ENCODE results near the gene CNST.

Gene CNST

DNA sequence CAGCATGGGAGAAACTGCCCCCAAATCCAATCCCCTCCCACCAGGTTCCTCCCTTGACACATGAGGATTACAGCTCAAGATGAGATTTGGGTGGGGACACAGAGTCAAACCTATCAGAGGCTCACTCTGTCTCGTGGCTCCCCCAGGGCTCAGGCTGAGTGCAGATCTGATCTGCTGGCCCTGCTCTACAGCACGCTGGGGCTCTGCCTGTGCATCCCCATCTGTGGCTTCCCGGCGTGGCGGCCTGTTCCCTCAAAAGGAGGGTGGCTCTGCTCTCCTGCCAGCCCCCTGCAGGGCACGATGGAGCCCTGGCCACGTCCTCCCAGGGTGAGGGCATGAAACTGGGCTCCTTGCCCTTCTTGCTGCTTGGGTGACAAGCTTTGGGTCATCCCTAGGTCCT is 39.3 kb upstream of the CNST start:
- no peak for DNase-seq (ENCODE audit: low spot score)
- peak overlapping the region; percentile 4; the same call in 1 of the 2 replicates for H3K27ac ChIP-seq
- ChIA-PET CTCF (no interaction called here), POLR2A (ENCODE audit: low non-redundant PET) (no interaction called here)
- TF ChIP-seq CTCF (conservative IDR thresholded peaks at IDR 0.05; ENCODE audit: low read depth), result no peak

- H3K27ac ChIP-seq, result peak overlapping the region; percentile 4; the same call in 1 of the 2 replicates
- POLR2A ChIA-PET (ENCODE audit: low non-redundant PET), result no interaction called here
- no peak for TF ChIP-seq CTCF (conservative IDR thresholded peaks at IDR 0.05; ENCODE audit: low read depth)
- DNase-seq (ENCODE audit: low spot score), result no peak
- CTCF ChIA-PET, result no interaction called here
Observed at GRCh38 chr1:246527402-246528088, 38.7 kb upstream of the CNST start.

DNA sequence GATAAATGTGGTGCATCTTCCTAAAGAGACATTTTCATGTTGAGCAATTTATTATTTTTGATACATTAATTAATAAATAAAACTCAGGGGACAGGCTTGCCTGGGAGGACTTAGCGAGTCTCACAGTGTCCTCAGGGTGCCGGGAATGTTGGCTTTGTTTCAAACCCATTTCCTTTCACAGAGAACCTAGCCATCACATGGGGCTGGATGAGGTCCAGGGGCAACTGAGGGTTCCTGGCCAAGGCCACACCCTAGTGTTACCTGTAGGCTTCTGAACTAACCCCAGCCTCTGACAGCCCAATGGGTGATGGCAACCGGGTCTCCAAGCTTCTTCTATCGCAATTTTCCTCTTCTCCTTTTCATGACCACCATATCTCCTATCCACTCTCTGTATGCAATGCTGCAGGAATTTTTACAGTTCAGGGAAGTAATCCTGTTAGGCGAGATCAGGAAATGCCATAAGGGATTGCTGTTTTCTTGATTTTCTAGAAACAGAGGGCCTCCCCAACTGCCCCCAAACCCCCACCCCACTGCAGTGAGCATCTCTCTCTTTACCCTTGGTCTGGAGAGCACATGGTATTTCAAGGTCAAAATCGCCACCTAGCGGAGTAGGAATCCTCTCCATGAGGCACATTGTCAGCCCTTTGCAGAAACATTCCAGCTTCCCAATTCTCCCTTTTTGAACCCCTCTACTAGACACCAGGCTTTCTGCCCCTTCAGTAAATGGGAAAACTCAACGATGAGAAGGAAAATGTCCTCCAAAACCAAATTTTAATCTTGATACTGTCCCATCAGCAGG is 37.1 kb upstream of the CNST start:
- ChIA-PET CTCF (interaction anchor here (0.6 kb wide), 1 partner anchor 12 kb away, joined by 3 read pairs; no protein-coding TSS in a partner anchor), POLR2A (ENCODE audit: low non-redundant PET) (interaction anchor here (0.6 kb wide), 1 partner anchor 157 kb away, joined by 5 read pairs; no protein-coding TSS in a partner anchor)
- no peak overlapping the region for H3K27ac ChIP-seq
- TF ChIP-seq CTCF (conservative IDR thresholded peaks at IDR 0.05; ENCODE audit: low read depth), result no peak
- no peak for DNase-seq (ENCODE audit: low spot score)

GRCh38 chr1:246530482-246530881 is 35.8 kb upstream of the CNST start:
- no peak for DNase-seq (ENCODE audit: low spot score)
- CTCF ChIA-PET, result no interaction called here
- TF ChIP-seq CTCF (conservative IDR thresholded peaks at IDR 0.05; ENCODE audit: low read depth), result no peak
- POLR2A ChIA-PET (ENCODE audit: low non-redundant PET), result no interaction called here
- H3K27ac ChIP-seq, result no peak overlapping the region

DNA sequence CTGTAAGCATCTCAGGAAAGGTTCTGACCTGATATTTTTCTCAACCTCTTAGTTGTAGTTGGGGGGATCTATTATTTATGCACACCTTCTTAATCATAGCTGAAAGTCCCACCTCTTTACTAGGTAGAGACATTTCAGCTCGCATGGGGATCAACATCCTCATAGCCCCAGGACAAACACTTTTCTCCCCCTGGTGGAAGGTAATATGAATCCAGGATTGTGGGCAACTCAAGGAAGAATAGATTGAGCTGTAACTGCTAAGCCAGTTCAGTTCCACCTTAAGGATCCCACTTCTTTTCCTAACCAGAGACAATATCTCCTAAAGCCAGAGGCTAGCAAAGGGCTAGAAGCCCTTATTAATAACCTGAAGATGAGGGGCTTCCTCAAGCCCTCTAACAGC is 33.7 kb upstream of the CNST start:
- ChIA-PET POLR2A (ENCODE audit: low non-redundant PET) (no interaction called here), CTCF (interaction anchor here (0.7 kb wide), 1 partner anchor 25 kb away, joined by 4 read pairs; the partner anchor contains the start of gene SMYD3)
- H3K27ac ChIP-seq, result no peak overlapping the region
- no peak for TF ChIP-seq CTCF (conservative IDR thresholded peaks at IDR 0.05; ENCODE audit: low read depth)
- no peak for DNase-seq (ENCODE audit: low spot score)

DNA sequence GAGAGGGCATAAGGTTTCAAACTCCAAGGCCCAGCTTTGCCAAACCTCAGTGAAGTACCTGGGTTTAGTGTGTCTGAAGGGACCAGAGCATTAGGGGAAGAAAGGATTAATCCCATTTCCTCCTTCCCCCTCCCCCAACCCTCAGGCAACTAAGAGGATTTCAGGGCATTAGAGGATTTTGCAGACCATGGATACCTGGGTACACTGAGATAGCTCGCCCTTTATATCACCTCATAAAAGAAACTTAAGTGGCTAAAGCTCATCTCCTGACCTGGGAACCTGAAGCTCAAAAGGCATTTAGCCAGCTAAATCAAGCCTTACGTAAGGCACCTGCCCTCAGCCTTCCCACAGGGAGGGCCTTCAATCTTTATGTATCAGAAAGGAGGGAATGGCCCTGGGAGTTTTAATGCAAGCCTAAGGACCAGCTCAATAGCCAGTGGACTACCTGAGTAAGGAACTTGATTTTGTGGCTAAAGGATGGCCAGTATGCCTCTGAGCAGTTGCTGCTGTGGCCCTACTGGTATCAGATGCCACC is 32.8 kb upstream of the CNST start:
- no peak overlapping the region for H3K27ac ChIP-seq
- no peak for DNase-seq (ENCODE audit: low spot score)
- POLR2A ChIA-PET (ENCODE audit: low non-redundant PET), result no interaction called here
- CTCF ChIA-PET, result interaction anchor here (0.7 kb wide), 1 partner anchor 88 kb away, joined by 3 read pairs; no protein-coding TSS in a partner anchor
- TF ChIP-seq CTCF (conservative IDR thresholded peaks at IDR 0.05; ENCODE audit: low read depth), result no peak
